Endothelial cell (in vitro differentiated cells): ENCODE measurements around the gene TLR1. TPM values are rescaled to one million over a fixed set of nuclear protein-coding genes. Genes with fewer than 3 reads are reported as not detected.

Experiments
- DNase-seq: peaks from one replicate; pipeline ENCODE4 v3.0.0; 2021; ENCODE audit warnings: low spot score
- H3K27ac Mint-ChIP-seq: one replicate; pipeline ENCODE4 v1.8.0; 2021; ENCODE audit warnings: mixed read lengths, inconsistent platforms; ENCODE audit not compliant: unreplicated experiment
- H3K27me3 Mint-ChIP-seq: one replicate; pipeline ENCODE4 v1.8.0; 2021; ENCODE audit warnings: mild to moderate bottlenecking, moderate library complexity, mixed read lengths, inconsistent platforms; ENCODE audit not compliant: unreplicated experiment
- H3K36me3 Mint-ChIP-seq: one replicate; pipeline ENCODE4 v1.8.0; 2021; ENCODE audit warnings: mild to moderate bottlenecking, low read depth, mixed read lengths, inconsistent platforms; ENCODE audit not compliant: unreplicated experiment
- H3K4me1 Mint-ChIP-seq: one replicate; pipeline ENCODE4 v1.8.0; 2021; ENCODE audit warnings: mild to moderate bottlenecking, mixed read lengths, inconsistent platforms; ENCODE audit not compliant: unreplicated experiment
- H3K4me3 Mint-ChIP-seq: one replicate; pipeline ENCODE4 v1.8.0; 2021; ENCODE audit warnings: mild to moderate bottlenecking, mixed read lengths, inconsistent platforms; ENCODE audit not compliant: unreplicated experiment
- H3K9me3 Mint-ChIP-seq: one replicate; pipeline ENCODE4 v1.8.0; 2021; ENCODE audit warnings: mixed read lengths, inconsistent platforms; ENCODE audit not compliant: unreplicated experiment
- total RNA-seq: library from RNA; stranded (reverse); fragmentation: NEBNext Ultra II Directional; extraction: Animal tissue kit (Norgen Biotek cat#: 25700); gene quantifications from one replicate; pipeline ENCODE4 v1.2.1, GENCODE V29; 2021; ENCODE audit not compliant: unreplicated experiment
- TF ChIP-seq, protein P1 (sequence below): fragments of 200-600 bp; sonication (generic); IDR thresholded peaks from one replicate; pipeline ENCODE4 v1.5.0; 2021; ENCODE audit warnings: antibody characterized with exemption; ENCODE audit not compliant: unreplicated experiment

TLR1 gene
- total RNA-seq, 1 donor from 2014 or later = 0.23 TPM

DNA sequence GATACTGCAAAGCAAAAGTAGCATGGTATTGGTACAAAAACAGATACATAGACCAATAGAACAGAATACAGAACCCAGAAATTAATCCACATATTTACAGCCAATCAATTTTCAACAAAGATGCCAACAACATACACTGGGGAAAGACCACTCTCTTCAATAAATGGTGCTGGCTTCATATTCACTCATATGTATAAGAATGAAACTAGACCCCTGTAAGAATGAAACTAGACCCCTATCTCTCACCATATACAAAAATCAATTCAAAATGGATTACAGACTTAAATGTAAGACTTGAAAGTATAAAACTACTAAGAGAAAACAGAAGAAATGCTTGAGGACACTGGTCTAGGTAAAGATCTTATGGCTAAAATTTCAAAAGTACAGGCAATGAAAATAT is 32.7 kb upstream of the TLR1 start:
- Mint-ChIP-seq H3K9me3 (peaks cover 4% of the 10 kb centered on the region), H3K27ac (no peak overlapping the region), H3K36me3 (no peaks in the 10 kb centered on the region)

GRCh38 chr4:38834570-38834969 is 30.0 kb upstream of the TLR1 start:
- H3K36me3 Mint-ChIP-seq = no peaks in the 10 kb centered on the region
- H3K27me3 Mint-ChIP-seq = peaks cover 3% of the 10 kb centered on the region
- H3K27ac Mint-ChIP-seq = no peak overlapping the region
- H3K9me3 Mint-ChIP-seq = peaks cover 4% of the 10 kb centered on the region
- H3K4me3 Mint-ChIP-seq = no peak overlapping the region
- no peak for DNase-seq
- TF ChIP-seq, protein P1, sequence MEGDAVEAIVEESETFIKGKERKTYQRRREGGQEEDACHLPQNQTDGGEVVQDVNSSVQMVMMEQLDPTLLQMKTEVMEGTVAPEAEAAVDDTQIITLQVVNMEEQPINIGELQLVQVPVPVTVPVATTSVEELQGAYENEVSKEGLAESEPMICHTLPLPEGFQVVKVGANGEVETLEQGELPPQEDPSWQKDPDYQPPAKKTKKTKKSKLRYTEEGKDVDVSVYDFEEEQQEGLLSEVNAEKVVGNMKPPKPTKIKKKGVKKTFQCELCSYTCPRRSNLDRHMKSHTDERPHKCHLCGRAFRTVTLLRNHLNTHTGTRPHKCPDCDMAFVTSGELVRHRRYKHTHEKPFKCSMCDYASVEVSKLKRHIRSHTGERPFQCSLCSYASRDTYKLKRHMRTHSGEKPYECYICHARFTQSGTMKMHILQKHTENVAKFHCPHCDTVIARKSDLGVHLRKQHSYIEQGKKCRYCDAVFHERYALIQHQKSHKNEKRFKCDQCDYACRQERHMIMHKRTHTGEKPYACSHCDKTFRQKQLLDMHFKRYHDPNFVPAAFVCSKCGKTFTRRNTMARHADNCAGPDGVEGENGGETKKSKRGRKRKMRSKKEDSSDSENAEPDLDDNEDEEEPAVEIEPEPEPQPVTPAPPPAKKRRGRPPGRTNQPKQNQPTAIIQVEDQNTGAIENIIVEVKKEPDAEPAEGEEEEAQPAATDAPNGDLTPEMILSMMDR = no peak
- no peaks in the 10 kb centered on the region for H3K4me1 Mint-ChIP-seq

More for the DNA sequence above, 32.7 kb upstream of the TLR1 start:
- no peak for DNase-seq
- H3K4me3 Mint-ChIP-seq = no peak overlapping the region
- TF ChIP-seq, protein P1 = no peak
- H3K27me3 Mint-ChIP-seq = peaks cover 3% of the 10 kb centered on the region
- H3K4me1 Mint-ChIP-seq = no peaks in the 10 kb centered on the region

GRCh38 chr4:38832624-38833528 is 28.3 kb upstream of the TLR1 start:
- Mint-ChIP-seq H3K4me1 (no peaks in the 10 kb centered on the region), H3K9me3 (peaks cover 4% of the 10 kb centered on the region), H3K36me3 (no peaks in the 10 kb centered on the region), H3K27me3 (peaks cover 3% of the 10 kb centered on the region), H3K4me3 (no peak overlapping the region), H3K27ac (peak overlapping the region; percentile 23)
- DNase-seq = no peak
- TF ChIP-seq, protein P1 = peak; percentile 36

DNA sequence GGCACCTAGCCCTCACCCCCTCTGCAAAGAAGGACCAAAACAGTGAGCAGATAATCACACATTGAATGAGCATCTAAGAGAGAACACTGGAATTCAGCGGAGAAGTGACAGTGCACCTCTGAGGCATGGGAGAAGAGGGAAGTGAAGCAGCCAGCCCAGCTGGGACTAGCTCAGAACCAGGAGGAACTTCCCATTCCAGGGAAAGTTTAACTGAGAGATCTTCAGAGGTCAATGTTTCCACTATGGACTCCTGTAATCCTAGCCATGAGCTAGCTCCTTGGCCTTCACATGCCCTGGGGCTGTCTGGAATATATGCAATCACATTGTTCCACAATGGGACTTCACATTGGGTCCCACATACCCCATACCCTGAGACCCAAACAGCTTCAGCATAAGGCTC is 27.6 kb upstream of the TLR1 start:
- H3K9me3 Mint-ChIP-seq = peaks cover 4% of the 10 kb centered on the region
- H3K27me3 Mint-ChIP-seq = peaks cover 3% of the 10 kb centered on the region
- TF ChIP-seq, protein P1 = no peak
- DNase-seq = no peak
- no peaks in the 10 kb centered on the region for H3K36me3 Mint-ChIP-seq
- no peak overlapping the region for H3K27ac Mint-ChIP-seq
- H3K4me3 Mint-ChIP-seq = no peak overlapping the region
- H3K4me1 Mint-ChIP-seq = no peaks in the 10 kb centered on the region

GRCh38 chr4:38831653-38832052 is 27.1 kb upstream of the TLR1 start:
- Mint-ChIP-seq H3K4me1 (no peaks in the 10 kb centered on the region), H3K27me3 (peaks cover 3% of the 10 kb centered on the region), H3K9me3 (peaks cover 4% of the 10 kb centered on the region), H3K27ac (no peak overlapping the region), H3K4me3 (no peak overlapping the region), H3K36me3 (no peaks in the 10 kb centered on the region)
- DNase-seq = no peak
- TF ChIP-seq, protein P1 = no peak
